ENCODE data around the gene PLEKHM3. TPM values are rescaled to one million over a fixed set of nuclear protein-coding genes. Genes with fewer than 3 reads are reported as not detected.

Gene PLEKHM3
- total RNA-seq, 2 donors from 2014 or later: 9.8 to 10.4 TPM

- no peak for DNase-seq
- peak; percentile 62 for ATAC-seq
- intact Hi-C loops (cut with DNase I, micrococcal nuclease): no loop called here
Observed at GRCh38 chr2:207848545-207848928, 176.8 kb downstream of the PLEKHM3 start.

DNA sequence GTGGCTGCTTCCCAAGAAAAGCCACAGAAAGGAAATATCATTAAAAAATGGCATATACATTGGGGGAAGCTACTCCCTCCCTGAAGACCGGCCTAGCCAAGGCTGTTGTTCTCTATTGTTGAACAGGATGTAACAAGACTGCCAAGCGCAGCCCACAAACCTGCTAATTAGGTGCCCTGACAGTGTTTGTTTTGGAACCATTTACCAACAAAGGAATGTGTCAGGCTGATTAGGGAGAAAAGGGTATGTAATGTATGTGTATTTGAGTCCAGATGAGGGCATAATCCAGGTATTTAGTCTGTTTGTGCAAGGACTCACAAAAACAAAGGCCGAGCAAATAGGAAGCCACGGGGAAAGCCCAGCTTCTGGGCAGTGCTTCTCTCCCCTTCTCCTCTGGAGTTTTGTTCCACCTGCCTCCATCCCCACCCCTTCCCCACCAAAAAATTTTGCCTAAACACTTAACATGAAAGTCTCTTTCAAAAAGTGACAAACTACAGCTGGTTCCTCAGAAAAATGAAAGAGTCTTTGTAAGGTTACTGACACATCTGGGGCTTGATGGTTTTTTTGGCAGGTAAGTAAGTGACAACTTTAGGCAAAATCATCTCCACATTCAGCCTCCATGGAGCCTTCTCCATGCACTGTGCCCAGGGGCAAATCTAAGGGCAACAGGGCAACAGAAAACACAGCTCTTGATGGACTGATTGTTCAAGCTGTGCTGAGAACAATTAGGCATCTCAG lies 177.4 kb downstream of the PLEKHM3 start:
- ATAC-seq: peak; percentile 82
- intact Hi-C loops (cut with DNase I, micrococcal nuclease): no loop called here
- peak; percentile 63 to 88 for DNase-seq

- DNase-seq (no peak), ATAC-seq (peak; percentile 18)
- intact Hi-C loops (cut with DNase I, micrococcal nuclease): no loop called here
Observed at GRCh38 chr2:207847098-207847806, 178.1 kb downstream of the PLEKHM3 start.

GRCh38 chr2:207845202-207845864 lies 180.0 kb downstream of the PLEKHM3 start:
- DNase-seq (no peak), ATAC-seq (peak; percentile 68)
- intact Hi-C loops (cut with DNase I, micrococcal nuclease): no loop called here

DNA sequence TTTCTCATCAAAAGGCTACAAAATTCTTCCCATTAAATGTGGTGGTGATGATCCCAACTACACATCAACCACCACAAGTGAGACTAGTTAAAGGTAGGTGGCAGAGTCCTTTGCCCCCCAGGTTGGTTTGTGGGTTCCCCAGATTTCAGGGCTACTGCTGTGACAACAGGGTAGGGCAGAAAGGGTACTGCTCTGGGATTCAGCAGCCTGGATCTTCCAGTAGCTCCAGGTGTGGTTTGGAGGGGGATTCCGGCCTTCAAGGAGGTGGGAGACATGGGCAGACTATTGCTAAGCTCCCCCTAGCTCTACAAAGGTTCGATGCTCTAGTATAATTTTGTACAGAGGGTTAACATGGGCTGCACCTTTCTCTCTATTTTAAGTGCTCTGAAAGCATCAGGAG lies 180.7 kb downstream of the PLEKHM3 start:
- DNase-seq (no peak), ATAC-seq (no peak)
- intact Hi-C loops (cut with DNase I, micrococcal nuclease): no loop called here

DNA sequence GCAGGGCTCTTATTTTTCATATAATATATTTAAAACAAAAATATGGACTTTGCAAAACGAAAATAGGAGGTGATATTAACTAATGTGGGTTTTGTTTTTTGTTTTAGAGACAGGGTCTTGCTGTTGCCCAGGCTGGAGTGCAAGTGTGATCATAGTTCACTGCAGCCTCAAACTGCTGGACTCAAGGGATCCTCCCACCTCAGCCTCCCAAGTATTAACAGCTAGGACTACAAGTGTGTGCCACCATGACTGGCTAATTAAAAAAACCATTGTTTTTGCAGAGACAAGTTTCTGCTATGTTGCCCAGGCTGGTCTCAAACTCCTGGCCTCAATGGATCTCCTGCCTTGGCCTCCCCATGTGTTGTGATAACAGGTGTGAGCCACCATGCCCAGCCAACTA lies 185.2 kb downstream of the PLEKHM3 start:
- DNase-seq: no peak
- intact Hi-C loops (cut with DNase I, micrococcal nuclease): no loop called here
- ATAC-seq: no peak

DNA sequence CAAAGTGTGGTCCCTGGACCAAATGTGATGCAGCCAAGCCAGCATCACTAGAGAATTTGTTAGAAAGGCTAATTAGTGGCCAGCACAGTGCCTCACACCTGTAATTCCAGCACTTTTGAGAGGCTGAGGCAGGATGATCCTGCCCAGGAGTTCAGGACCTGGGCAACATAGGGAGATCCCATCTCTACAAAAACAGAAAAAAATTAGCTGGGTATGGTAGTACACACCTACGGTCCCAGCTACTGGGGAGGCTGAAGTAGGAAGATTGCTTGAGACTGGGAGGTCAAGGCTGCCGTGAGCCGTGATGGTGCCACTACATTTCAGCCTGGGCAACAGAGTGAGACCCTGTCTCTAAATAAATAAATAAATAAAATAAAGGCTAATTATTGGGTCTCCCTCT lies 185.8 kb downstream of the PLEKHM3 start:
- intact Hi-C loops (cut with DNase I, micrococcal nuclease): no loop called here
- no peak for ATAC-seq
- no peak for DNase-seq

DNA sequence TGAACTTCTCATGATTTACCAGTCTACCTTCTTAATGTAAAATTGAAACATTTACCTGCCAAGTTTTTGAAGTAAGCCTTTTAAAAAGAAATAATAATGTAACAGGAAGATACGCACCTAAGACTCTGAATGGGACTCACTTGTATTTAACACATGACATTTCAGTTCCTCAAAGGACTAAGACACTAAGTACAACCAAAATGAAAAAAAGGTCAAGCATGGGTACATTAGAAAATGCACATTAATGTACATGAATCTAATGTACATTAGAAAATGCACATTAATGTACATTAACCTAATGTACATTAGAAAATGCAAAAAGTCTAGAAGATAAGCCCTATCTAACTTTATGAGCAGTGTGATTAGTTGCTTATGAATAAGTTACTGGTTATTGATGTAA lies 186.3 kb downstream of the PLEKHM3 start:
- no peak for ATAC-seq
- no peak for DNase-seq
- intact Hi-C loops (cut with DNase I, micrococcal nuclease): no loop called here

- intact Hi-C loops (cut with DNase I, micrococcal nuclease): no loop called here
- ATAC-seq (peak; percentile 47), DNase-seq (peak in 1 of 2 donors; percentile 56)
Observed at GRCh38 chr2:207836521-207837133, 188.7 kb downstream of the PLEKHM3 start.

GRCh38 chr2:207835805-207836204 lies 189.5 kb downstream of the PLEKHM3 start:
- intact Hi-C loops (cut with DNase I, micrococcal nuclease): no loop called here
- ATAC-seq (no peak), DNase-seq (no peak)

GRCh38 chr2:207833251-207833751 lies 192.0 kb downstream of the PLEKHM3 start:
- ATAC-seq: no peak
- intact Hi-C loops (cut with DNase I, micrococcal nuclease): no loop called here
- DNase-seq: no peak

GRCh38 chr2:207831584-207832248 lies 193.6 kb downstream of the PLEKHM3 start:
- intact Hi-C loops (cut with DNase I, micrococcal nuclease): no loop called here
- DNase-seq: peak; percentile 43 to 63
- ATAC-seq: peak; percentile 80

DNA sequence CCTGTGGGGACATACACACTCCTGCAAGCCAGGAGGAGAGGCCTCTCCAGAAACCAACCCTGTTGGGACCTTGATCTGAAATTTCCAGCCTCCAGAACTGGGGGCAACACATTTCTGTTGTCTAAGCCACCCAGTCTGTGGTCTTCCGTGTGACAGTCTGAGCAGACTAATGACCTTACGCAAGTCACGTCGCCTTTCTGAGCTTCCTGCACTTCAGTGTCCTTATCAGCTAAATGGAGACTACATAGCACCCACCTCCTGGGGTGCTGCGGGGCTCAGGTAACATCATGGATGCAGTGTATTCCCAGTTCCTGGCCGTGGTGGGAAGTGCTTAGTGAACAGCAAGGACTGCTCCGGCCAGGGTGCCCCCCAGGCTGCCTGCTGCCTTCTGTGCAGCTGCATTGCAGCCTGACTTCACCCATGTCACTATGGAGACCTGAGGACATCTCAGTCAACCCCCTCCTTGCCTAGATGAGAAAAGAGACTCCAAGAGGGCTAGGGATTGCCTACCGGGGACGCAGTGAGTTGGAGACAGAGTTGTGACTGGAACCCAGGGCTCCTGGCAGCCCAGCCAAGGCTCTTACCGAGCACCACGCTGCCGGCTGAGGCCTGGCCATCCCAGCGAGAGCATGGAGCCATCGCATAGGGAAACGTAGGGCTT lies 194.4 kb downstream of the PLEKHM3 start:
- ATAC-seq (no peak), DNase-seq (no peak)
- intact Hi-C loops (cut with DNase I, micrococcal nuclease): no loop called here

DNA sequence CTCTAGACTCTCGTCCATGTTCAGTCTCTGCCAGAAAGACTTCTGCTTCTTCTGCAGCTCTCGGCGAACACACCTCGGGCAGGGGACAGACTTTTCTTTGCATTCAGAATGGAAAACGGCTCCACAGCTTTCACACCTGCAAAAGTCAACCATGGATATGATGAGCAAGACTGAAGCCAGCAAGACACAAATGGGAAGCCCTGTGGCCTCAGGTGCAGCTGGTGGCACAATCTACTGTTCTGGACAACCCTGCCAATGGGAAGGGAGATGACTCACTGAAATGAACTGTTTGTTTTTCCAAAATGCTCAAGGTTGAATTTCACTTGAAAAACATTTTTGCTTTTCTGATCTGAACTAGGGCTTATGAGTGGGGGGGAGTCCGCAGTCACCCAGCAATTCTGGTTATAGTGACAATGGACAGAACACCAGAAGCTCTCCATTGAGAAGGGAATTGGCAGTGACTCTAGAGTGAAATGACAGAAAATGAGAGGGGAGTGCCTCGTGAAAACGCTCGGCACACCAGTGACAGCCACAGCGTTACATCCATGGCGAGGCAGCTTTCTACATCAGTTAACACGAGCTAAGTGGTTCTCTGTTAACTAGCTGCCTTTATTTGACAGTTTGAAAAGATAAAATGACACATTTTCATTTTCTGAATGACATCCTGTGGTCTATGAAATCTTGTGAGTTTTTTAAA lies 196.8 kb downstream of the PLEKHM3 start:
- DNase-seq (no peak), ATAC-seq (no peak)
- intact Hi-C loops (cut with DNase I, micrococcal nuclease): no loop called here

GRCh38 chr2:207825978-207826377 lies 199.3 kb downstream of the PLEKHM3 start:
- DNase-seq (no peak), ATAC-seq (no peak)
- intact Hi-C loops (cut with DNase I, micrococcal nuclease): no loop called here

DNA sequence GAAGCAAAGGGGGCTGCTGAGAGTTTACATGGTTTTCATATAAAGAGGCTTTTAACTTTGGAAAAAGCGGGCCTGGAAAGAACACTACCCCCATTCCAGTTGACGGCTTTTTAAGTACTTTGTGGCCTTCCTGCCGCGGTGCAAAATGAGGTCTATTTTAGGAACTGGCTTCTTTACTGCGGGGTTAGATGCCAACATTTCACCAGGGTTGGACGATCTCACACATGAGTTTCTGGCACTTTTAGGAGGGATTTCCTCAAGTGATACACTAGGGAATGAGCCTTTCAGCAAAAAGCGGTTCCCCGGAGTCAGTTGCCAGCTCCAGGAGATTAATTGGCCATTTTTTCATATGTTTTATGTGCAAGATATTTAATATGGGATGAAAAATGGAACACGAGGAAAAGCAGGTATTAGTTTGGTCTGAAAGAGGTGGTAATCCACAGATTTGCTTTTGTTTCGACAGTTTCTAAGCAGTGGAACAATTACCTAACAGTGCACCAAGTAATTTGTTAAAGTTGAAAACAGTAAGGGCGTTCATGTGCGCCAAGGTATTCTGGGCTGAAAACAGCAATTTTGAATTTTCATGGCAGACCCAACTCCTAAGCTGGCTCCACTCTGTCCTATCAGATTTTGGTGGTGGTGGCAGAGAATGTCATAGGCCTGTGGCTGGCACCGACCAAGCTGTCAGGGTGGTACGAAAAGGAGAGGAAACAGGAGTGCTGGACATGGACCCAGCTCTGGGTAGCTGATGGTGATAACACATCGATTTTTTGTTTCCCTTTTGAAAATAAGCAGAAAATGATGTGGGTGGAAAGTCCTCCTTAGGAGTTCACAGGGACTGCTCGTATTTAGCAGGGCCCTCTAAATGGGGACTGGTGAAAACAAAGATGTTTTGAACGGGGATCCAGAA lies 200.0 kb downstream of the PLEKHM3 start:
- intact Hi-C loops (cut with DNase I, micrococcal nuclease): no loop called here
- ATAC-seq: no peak

DNA sequence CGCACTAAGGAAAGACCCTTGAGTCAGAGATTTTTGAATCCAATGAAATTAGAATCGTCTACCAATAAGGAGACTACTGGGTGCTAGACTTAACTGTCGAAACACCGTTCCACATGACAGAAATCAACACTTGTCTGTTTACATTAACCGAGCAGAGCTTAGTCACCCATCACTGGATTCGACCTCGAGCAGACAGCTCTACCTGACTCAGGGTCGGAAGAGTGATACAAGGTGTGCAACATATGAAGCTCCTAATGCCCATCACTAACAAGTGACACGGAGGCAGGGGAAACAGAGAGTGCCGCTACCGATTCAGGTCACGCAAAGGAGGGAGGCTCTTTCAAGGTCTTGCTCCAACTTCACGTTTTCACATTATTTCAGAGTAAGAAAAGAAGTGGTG lies 201.5 kb downstream of the PLEKHM3 start:
- DNase-seq (no peak), ATAC-seq (no peak)
- intact Hi-C loops (cut with DNase I, micrococcal nuclease): no loop called here

More for the DNA sequence above, 200.0 kb downstream of the PLEKHM3 start:
- no peak for DNase-seq
